DND-41 (cell line): Measurements from ENCODE around the gene RHOU.

Experiments used
- ATAC-seq: fragments of 200-7000 bp; cut with Tn5 transposase; 3 replicates; pipeline ENCODE4 v1.9.1; 2021; ENCODE audit warnings: low read depth; ENCODE audit not compliant: insufficient read depth
- DNase-seq: peaks from one replicate; pipeline ENCODE4 v3.0.0-alpha.2; 2020
- H2AFZ ChIP-seq: 2 replicates; pipeline ENCODE4 v1.6.0; 2012; ENCODE audit warnings: low read depth, low read length
- H3K27ac ChIP-seq: 2 replicates; pipeline ENCODE4 v1.5.1; 2012; ENCODE audit warnings: low read length, inconsistent platforms
- H3K27me3 ChIP-seq: fragments of 200-600 bp; sonication (generic); 2 replicates; pipeline ENCODE4 v1.6.0; 2012; ENCODE audit warnings: low read length, mild to moderate bottlenecking, inconsistent platforms; ENCODE audit not compliant: insufficient read depth, poor library complexity
- H3K36me3 ChIP-seq: 2 replicates; pipeline ENCODE4 v1.5.1; 2012; ENCODE audit warnings: low read length, inconsistent platforms; ENCODE audit not compliant: insufficient read depth
- H3K4me1 ChIP-seq: 2 replicates; pipeline ENCODE4 v1.5.1; 2012; ENCODE audit warnings: mild to moderate bottlenecking, low read length; ENCODE audit not compliant: insufficient read depth
- H3K4me2 ChIP-seq: 2 replicates; pipeline ENCODE4 v1.6.0; 2012; ENCODE audit warnings: mild to moderate bottlenecking, moderate library complexity, low read length, inconsistent platforms; ENCODE audit not compliant: insufficient read depth
- H3K4me3 ChIP-seq, 2 experiments: fragments of 200-600 bp in 1 of 2; shearing (Covaris generic) in 1 of 2; 2 replicates each; pipeline ENCODE4 v1.5.1; 2012 to 2016; ENCODE audit warnings: inconsistent platforms in 2 of 2, low read length in 2 of 2, mild to moderate bottlenecking in 2 of 2, low read depth in 1 of 2, moderate library complexity in 1 of 2
- H3K79me2 ChIP-seq: 2 replicates; pipeline ENCODE4 v1.6.0; 2012; ENCODE audit warnings: low read length, inconsistent platforms; ENCODE audit not compliant: insufficient read depth
- H3K9ac ChIP-seq: 2 replicates; pipeline ENCODE4 v1.6.0; 2012; ENCODE audit warnings: low read depth, mild to moderate bottlenecking, inconsistent platforms, low read length, moderate library complexity
- H3K9me3 ChIP-seq: 2 replicates; pipeline ENCODE4 v1.5.1; 2012; ENCODE audit warnings: low read length, moderate library complexity, mild to moderate bottlenecking, inconsistent platforms; ENCODE audit not compliant: insufficient read depth, severe bottlenecking
- H4K20me1 ChIP-seq: 2 replicates; pipeline ENCODE4 v1.6.0; 2012; ENCODE audit warnings: low read length; ENCODE audit not compliant: insufficient read depth
- EZH2 ChIP-seq: IDR thresholded peaks from 3 replicates; pipeline ENCODE4 v1.6.1; 2012; ENCODE audit warnings: borderline replicate concordance, low read depth, mild to moderate bottlenecking, moderate library complexity, low read length, inconsistent platforms; ENCODE audit not compliant: severe bottlenecking
- TF ChIP-seq, protein P1 (sequence below): IDR thresholded peaks from 2 replicates; pipeline ENCODE4 v1.5.1; 2012; ENCODE audit warnings: borderline replicate concordance, low read length, moderate library complexity, mild to moderate bottlenecking; ENCODE audit not compliant: poor library complexity, severe bottlenecking; ENCODE audit errors: extremely low read depth

The RHOU gene

DNA sequence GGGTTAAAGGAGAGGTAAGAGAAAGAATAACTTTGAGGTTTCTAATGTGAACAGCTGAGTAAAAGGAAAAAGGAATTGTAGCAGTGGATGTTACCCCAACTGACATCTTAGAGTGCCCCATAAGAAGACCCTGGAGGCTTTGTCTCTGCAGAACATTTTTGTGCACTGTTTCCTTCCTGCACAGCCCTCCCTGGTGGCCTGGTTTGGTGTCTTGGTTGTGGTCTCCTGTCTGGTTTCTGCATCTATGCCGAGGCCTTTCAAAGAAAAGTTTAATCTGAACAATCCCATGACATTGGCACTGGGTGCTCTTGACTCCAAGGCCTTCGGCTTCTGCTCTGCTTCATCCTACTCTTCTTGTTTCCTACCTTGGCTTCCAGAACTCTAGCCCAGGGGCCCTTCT is 57.8 kb downstream of the RHOU start:
- DNase-seq (peak; percentile 79), ATAC-seq (peak; percentile 68)
- H3K4me2 ChIP-seq: no peak overlapping the region
- peaks cover 8% of the 10 kb centered on the region; the same call in 1 of the 2 replicates for H4K20me1 ChIP-seq
- H3K27ac ChIP-seq: peak overlapping the region; percentile 26; the same call in 1 of the 2 replicates
- H3K9ac ChIP-seq: no peak overlapping the region
- TF ChIP-seq EZH2: no peak
- TF ChIP-seq, protein P1, sequence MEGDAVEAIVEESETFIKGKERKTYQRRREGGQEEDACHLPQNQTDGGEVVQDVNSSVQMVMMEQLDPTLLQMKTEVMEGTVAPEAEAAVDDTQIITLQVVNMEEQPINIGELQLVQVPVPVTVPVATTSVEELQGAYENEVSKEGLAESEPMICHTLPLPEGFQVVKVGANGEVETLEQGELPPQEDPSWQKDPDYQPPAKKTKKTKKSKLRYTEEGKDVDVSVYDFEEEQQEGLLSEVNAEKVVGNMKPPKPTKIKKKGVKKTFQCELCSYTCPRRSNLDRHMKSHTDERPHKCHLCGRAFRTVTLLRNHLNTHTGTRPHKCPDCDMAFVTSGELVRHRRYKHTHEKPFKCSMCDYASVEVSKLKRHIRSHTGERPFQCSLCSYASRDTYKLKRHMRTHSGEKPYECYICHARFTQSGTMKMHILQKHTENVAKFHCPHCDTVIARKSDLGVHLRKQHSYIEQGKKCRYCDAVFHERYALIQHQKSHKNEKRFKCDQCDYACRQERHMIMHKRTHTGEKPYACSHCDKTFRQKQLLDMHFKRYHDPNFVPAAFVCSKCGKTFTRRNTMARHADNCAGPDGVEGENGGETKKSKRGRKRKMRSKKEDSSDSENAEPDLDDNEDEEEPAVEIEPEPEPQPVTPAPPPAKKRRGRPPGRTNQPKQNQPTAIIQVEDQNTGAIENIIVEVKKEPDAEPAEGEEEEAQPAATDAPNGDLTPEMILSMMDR: peak; percentile 52
- peaks cover 51% of the 10 kb centered on the region for H3K4me1 ChIP-seq
- no peaks in the 10 kb centered on the region for H3K9me3 ChIP-seq
- H3K36me3 ChIP-seq: no peaks in the 10 kb centered on the region
- H3K27me3 ChIP-seq: no peaks in the 10 kb centered on the region
- no peak overlapping the region for H3K4me3 ChIP-seq
- H2AFZ ChIP-seq: no peak overlapping the region
- H3K79me2 ChIP-seq: no peaks in the 10 kb centered on the region

DNA sequence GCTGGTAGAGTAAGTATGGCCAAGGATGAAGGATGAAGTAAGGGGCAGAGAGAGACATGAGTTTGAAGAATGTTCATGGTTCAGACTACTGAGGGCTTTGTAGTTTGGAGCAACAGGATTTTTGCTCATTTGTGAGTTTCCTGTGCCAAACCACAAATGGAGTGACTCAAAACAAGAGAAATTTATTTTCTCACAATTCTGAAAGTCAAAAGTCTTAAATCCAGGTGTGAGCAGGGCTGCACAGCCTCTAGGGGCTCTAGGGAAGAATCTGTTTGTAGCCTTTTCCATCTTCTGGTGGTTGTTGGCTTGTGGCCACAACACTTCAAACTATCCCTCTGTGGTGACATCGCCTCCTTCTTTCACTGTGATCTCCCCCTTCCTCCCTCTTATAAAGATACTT is 58.9 kb downstream of the RHOU start:
- Histone ChIP-seq H3K4me3 (no peak overlapping the region), H3K4me1 (peaks cover 51% of the 10 kb centered on the region), H2AFZ (no peak overlapping the region), H3K27me3 (no peaks in the 10 kb centered on the region), H4K20me1 (peaks cover 8% of the 10 kb centered on the region; the same call in 1 of the 2 replicates), H3K27ac (peak overlapping the region; percentile 67), H3K79me2 (no peaks in the 10 kb centered on the region), H3K9me3 (no peaks in the 10 kb centered on the region), H3K9ac (no peak overlapping the region), H3K36me3 (no peaks in the 10 kb centered on the region), H3K4me2 (no peak overlapping the region)
- peak; percentile 86 for DNase-seq
- no peak for TF ChIP-seq EZH2
- TF ChIP-seq, protein P1: peak; percentile 31
- ATAC-seq: peak; percentile 84

- no peak overlapping the region for H3K4me3 ChIP-seq
- TF ChIP-seq EZH2: no peak
- TF ChIP-seq, protein P1: no peak
- no peaks in the 10 kb centered on the region for H3K79me2 ChIP-seq
- no peaks in the 10 kb centered on the region for H3K27me3 ChIP-seq
- no peak overlapping the region for H3K9ac ChIP-seq
- no peaks in the 10 kb centered on the region for H3K36me3 ChIP-seq
- peaks cover 8% of the 10 kb centered on the region; the same call in 1 of the 2 replicates for H4K20me1 ChIP-seq
- peak overlapping the region; percentile 40; the same call in 1 of the 2 replicates for H3K27ac ChIP-seq
- peaks cover 51% of the 10 kb centered on the region for H3K4me1 ChIP-seq
- no peaks in the 10 kb centered on the region for H3K9me3 ChIP-seq
- DNase-seq: no peak
- no peak for ATAC-seq
- H3K4me2 ChIP-seq: no peak overlapping the region
- no peak overlapping the region for H2AFZ ChIP-seq
These were observed 59.5 kb downstream of the RHOU start for GRCh38 chr1:228794810-228795209.

DNA sequence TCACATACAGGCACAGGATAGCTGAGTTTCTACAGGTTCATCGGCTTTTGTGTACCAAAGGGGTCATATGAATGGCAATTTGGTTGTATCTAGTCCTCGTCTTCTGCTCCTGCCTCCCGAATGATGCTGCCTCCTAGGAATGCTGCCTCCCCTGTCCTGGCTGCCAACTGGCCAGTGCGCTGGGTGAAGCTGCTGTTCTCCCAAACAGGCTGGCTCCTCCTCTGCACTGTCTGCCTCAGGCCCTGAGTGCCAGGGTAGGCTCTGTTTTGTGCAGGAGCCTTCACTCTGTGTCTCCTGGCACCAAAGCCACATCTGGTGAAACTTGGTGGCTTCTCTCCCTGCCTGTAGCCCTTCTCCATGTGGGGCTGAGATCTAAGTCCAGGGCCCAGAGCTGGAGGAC is 60.3 kb downstream of the RHOU start:
- no peak overlapping the region for H2AFZ ChIP-seq
- H3K9ac ChIP-seq: no peak overlapping the region
- no peaks in the 10 kb centered on the region for H3K27me3 ChIP-seq
- H3K79me2 ChIP-seq: no peaks in the 10 kb centered on the region
- peaks cover 8% of the 10 kb centered on the region; the same call in 1 of the 2 replicates for H4K20me1 ChIP-seq
- no peak for TF ChIP-seq EZH2
- TF ChIP-seq, protein P1: no peak
- DNase-seq: no peak
- H3K36me3 ChIP-seq: no peaks in the 10 kb centered on the region
- H3K27ac ChIP-seq: no peak overlapping the region
- no peak for ATAC-seq
- H3K4me2 ChIP-seq: no peak overlapping the region
- no peak overlapping the region for H3K4me3 ChIP-seq
- H3K9me3 ChIP-seq: no peaks in the 10 kb centered on the region
- peaks cover 51% of the 10 kb centered on the region for H3K4me1 ChIP-seq
